PC-9 (cell line): ENCODE measurements around the gene NOP53.

Experiments used
- CTCF ChIP-seq: fragments of 200-600 bp; sonication (generic); conservative IDR thresholded peaks from 2 replicates; pipeline ENCODE4 v1.6.1; 2017; ENCODE audit warnings: mixed run types, antibody characterized with exemption, mild to moderate bottlenecking, moderate library complexity
- EZH2 ChIP-seq: fragments of 200-600 bp; sonication (generic); IDR thresholded peaks from 2 replicates; pipeline ENCODE4 v1.8.0; 2017; ENCODE audit warnings: antibody characterized with exemption, low read depth

DNA sequence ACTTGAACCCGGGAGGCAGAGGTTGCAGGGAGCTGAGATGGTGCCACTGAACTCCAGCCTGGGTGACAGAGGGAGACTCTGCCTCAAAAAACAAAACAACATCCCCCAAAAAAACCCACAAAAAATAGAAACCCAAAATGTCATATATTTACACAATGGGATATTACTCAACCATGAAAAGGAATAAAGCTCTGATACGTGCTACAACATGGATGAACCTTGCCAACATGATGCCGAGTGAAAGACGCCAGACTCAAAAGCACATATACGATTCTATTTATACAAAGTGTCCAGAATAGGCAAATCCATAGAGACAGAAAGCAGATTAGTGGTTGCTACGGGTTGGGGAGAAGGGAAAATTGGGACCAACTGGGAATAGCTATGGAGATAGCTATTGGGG, 61.1 kb downstream of the NOP53 start:
- TF ChIP-seq EZH2, result no peak
- TF ChIP-seq CTCF, result no peak
